ENCODE measurements around the gene WBP2. TPM values are rescaled to one million over a fixed set of nuclear protein-coding genes. Genes with fewer than 3 reads are reported as not detected.
A peak's percentile ranks its signal among the peaks of the same experiment; 100 is the strongest.

The WBP2 gene
- total and polyA plus RNA-seq, 2 of the 13 experiments (the other 11 are each of a cell fraction or from before 2014, with no cell fraction given), result 29.2 to 29.5 TPM

- TF ChIP-seq MAF1 (CRISPR knock-in tag; IDR thresholded peaks at IDR 0.05; ENCODE audit: borderline replicate concordance) (0 out of 2 replicates have a peak, but pooled peaks have one; percentile 27), JARID2 (CRISPR knock-in tag; IDR thresholded peaks at IDR 0.05; ENCODE audit: insufficient replicate concordance) (no peak), GMEB2 (CRISPR knock-in tag; IDR thresholded peaks at IDR 0.05; ENCODE audit: low read depth) (no peak), SP1 (IDR thresholded peaks at IDR 0.05) (no peak), SP1 (CRISPR knock-in tag; IDR thresholded peaks at IDR 0.05) (peak; percentile 77; the same call in 1 of the 2 replicates), ZNF251 (CRISPR knock-in tag; IDR thresholded peaks at IDR 0.05) (no peak; the same call in 1 of the 2 replicates), DMAP1 (CRISPR knock-in tag; IDR thresholded peaks at IDR 0.05) (peak; percentile 71; the same call in 1 of the 2 replicates), ZNF788 (CRISPR knock-in tag; IDR thresholded peaks at IDR 0.05; ENCODE audit: borderline replicate concordance) (peak; percentile 99), ZNF550 (CRISPR knock-in tag; IDR thresholded peaks at IDR 0.05; ENCODE audit: borderline replicate concordance) (0 out of 2 replicates have a peak, but pooled peaks have one; percentile 68), SALL1 (CRISPR knock-in tag; IDR thresholded peaks at IDR 0.05) (peak; percentile 98), ZBTB33 (CRISPR knock-in tag; IDR thresholded peaks at IDR 0.05) (peak; percentile 70; the same call in 1 of the 2 replicates), HBP1 (CRISPR knock-in tag; IDR thresholded peaks at IDR 0.05; ENCODE audit: low read depth) (peak; percentile 39; the same call in 1 of the 2 replicates), BCL3 (CRISPR knock-in tag; IDR thresholded peaks at IDR 0.05) (peak; percentile 68; the same call in 1 of the 2 replicates), ZFY (CRISPR knock-in tag; IDR thresholded peaks at IDR 0.05) (peak; percentile 84), SMC3 (IDR thresholded peaks at IDR 0.05; ENCODE audit: low read length) (no peak), WIZ (CRISPR knock-in tag; IDR thresholded peaks at IDR 0.05) (no peak), PRDM10 (CRISPR knock-in tag; IDR thresholded peaks at IDR 0.05; ENCODE audit: low read depth) (peak; percentile 55), FOXJ3 (CRISPR knock-in tag; IDR thresholded peaks at IDR 0.05; ENCODE audit: borderline replicate concordance) (peak; percentile 90), ZNF562 (CRISPR knock-in tag; IDR thresholded peaks at IDR 0.05; ENCODE audit: borderline replicate concordance) (no peak)
Observed at GRCh38 chr17:75846692-75847613, 8.2 kb downstream of the WBP2 start (continued).

All from HepG2 (cell line).